Natural killer cell (primary cell): ENCODE measurements around the gene MARK3. TPM values are rescaled to one million over a fixed set of nuclear protein-coding genes. Genes with fewer than 3 reads are reported as not detected.
A peak's percentile ranks its signal among the peaks of the same experiment; 100 is the strongest.

ENCODE experiments used
- ATAC-seq, 3 donors: fragments of 150-1000 bp in 2 of 3; fragments of 200-7000 bp in 1 of 3; cut with Tn5 transposase; 1 replicate in 1 of 3; 2 replicates in 2 of 3; pipeline ENCODE4 v1.10.0; 2021; ENCODE audit warnings: mild to moderate bottlenecking in 2 of 3, moderate library complexity in 2 of 3
- DNase-seq, 2 donors: peaks; one replicate each; pipeline versions ENCODE4 v3.0.0 to v3.0.0-alpha.2; 2013 to 2021; ENCODE audit warnings: mixed read lengths in 1 of 2
- H3K27ac ChIP-seq: one replicate; pipeline ENCODE4 v1.5.1; 2013; ENCODE audit warnings: mild to moderate bottlenecking, low read length
- H3K27me3 ChIP-seq: one replicate; pipeline ENCODE4 v1.6.1; 2013; ENCODE audit warnings: low read length; ENCODE audit not compliant: control insufficient read depth, insufficient read depth
- H3K36me3 ChIP-seq: one replicate; pipeline ENCODE4 v1.6.1; 2013; ENCODE audit warnings: low read length; ENCODE audit not compliant: control insufficient read depth, insufficient read depth
- H3K4me1 ChIP-seq: one replicate; pipeline ENCODE4 v1.6.1; 2013; ENCODE audit warnings: low read length; ENCODE audit not compliant: control insufficient read depth, insufficient read depth
- H3K4me3 ChIP-seq: one replicate; pipeline ENCODE4 v1.5.1; 2013; ENCODE audit warnings: low read length
- H3K9me3 ChIP-seq: one replicate; pipeline ENCODE4 v1.6.1; 2013; ENCODE audit warnings: low read length; ENCODE audit not compliant: control insufficient read depth, insufficient read depth
- H3K27ac Mint-ChIP-seq, 2 donors: one replicate each; pipeline ENCODE4 v1.8.0; 2022; ENCODE audit warnings: mild to moderate bottlenecking in 2 of 2, mixed read lengths in 2 of 2, moderate library complexity in 1 of 2
- H3K27me3 Mint-ChIP-seq, 2 donors: one replicate each; pipeline ENCODE4 v1.8.0; 2022; ENCODE audit warnings: low read depth in 2 of 2, mixed read lengths in 2 of 2
- H3K36me3 Mint-ChIP-seq: one replicate; pipeline ENCODE4 v1.8.0; 2022; ENCODE audit warnings: mixed read lengths
- H3K4me1 Mint-ChIP-seq, 2 donors: one replicate each; pipeline ENCODE4 v1.8.0; 2022; ENCODE audit warnings: mixed read lengths in 2 of 2
- H3K4me3 Mint-ChIP-seq: one replicate; pipeline ENCODE4 v1.8.0; 2022; ENCODE audit warnings: mild to moderate bottlenecking, moderate library complexity, mixed read lengths
- H3K9me3 Mint-ChIP-seq, 2 donors: one replicate each; pipeline ENCODE4 v1.8.0; 2022; ENCODE audit warnings: mixed read lengths in 2 of 2
- WGBS: methylation state at CpG from one replicate; pipeline ENCODE4 v1.1.7; 2013; ENCODE audit warnings: missing lambda C conversion rate; ENCODE audit not compliant: insufficient coverage; 5-methylcytosine and 5-hydroxymethylcytosine counted together
- intact Hi-C: fragments of 100-400 bp; cut with micrococcal nuclease; formaldehyde crosslinking; loops from one replicate; pipeline ENCODE4 v1.14.2; 2022
- total RNA-seq, 4 donors: library from RNA; stranded (reverse); fragments of 120-200 nt in 1 of 4; gene quantifications; one replicate each; pipeline versions ENCODE4 v1.2.3 to v1.2.4, GENCODE V29; 2013 to 2022
- TF ChIP-seq, protein P1 (sequence below): fragments of 200-600 bp; IDR thresholded peaks from one replicate; pipeline ENCODE4 v1.8.0; 2022; ENCODE audit warnings: antibody characterized with exemption

The MARK3 gene
- total RNA-seq, 3 donors from 2014 or later (not counting 1 experiment from before 2014, with no cell fraction given): 138 to 167 (median 152) TPM

DNA sequence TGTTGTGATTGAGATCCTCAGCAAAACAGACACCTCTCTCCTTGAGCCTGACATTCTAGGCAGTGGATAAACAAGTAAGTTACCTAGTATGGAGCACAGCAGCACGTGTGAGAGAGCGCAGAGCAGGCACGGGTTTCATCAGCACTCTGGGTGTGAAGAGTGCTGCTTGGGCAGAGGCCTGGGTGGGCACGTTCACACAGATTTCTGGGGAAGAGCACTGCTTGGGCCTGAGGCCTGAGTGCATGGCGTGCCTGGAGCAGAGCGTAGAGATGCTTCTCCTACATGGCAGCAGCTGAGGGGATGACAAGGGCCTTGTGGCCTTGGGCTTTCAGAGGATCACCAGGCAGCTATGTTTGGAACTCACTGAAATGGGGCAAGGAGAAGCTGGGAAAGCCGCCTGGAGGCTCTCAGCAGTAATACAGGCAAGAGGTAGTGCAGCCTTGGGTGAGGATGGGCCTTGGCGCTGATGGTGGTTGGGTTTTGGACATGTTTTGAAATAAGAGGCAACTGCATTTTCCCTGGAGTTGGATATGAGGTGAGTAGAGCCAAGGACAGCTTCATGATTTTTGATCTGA lies 119.9 kb downstream of the MARK3 start:
- intact Hi-C loops: no loop called here
- H3K9me3 Mint-ChIP-seq: no peaks in the 10 kb centered on the region
- TF ChIP-seq, protein P1, sequence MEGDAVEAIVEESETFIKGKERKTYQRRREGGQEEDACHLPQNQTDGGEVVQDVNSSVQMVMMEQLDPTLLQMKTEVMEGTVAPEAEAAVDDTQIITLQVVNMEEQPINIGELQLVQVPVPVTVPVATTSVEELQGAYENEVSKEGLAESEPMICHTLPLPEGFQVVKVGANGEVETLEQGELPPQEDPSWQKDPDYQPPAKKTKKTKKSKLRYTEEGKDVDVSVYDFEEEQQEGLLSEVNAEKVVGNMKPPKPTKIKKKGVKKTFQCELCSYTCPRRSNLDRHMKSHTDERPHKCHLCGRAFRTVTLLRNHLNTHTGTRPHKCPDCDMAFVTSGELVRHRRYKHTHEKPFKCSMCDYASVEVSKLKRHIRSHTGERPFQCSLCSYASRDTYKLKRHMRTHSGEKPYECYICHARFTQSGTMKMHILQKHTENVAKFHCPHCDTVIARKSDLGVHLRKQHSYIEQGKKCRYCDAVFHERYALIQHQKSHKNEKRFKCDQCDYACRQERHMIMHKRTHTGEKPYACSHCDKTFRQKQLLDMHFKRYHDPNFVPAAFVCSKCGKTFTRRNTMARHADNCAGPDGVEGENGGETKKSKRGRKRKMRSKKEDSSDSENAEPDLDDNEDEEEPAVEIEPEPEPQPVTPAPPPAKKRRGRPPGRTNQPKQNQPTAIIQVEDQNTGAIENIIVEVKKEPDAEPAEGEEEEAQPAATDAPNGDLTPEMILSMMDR: no peak
- H3K27ac Mint-ChIP-seq: peak overlapping the region in 1 of 2 donors; percentile 68
- ATAC-seq: no peak
- H3K4me3 Mint-ChIP-seq: no peak overlapping the region
- no peaks in the 10 kb centered on the region for H3K27me3 Mint-ChIP-seq
- peaks cover 6% of the 10 kb centered on the region for H3K36me3 Mint-ChIP-seq
- Histone ChIP-seq H3K27ac (no peak overlapping the region), H3K27me3 (no peaks in the 10 kb centered on the region), H3K36me3 (peaks cover 50% of the 10 kb centered on the region), H3K4me1 (no peaks in the 10 kb centered on the region), H3K4me3 (no peak overlapping the region), H3K9me3 (no peaks in the 10 kb centered on the region)
- H3K4me1 Mint-ChIP-seq: peaks cover 8 to 19% of the 10 kb centered on the region in 2 donors
- DNase-seq: no peak
- 84% methylated on average over 8 of the region's 8 CpGs for WGBS

DNA sequence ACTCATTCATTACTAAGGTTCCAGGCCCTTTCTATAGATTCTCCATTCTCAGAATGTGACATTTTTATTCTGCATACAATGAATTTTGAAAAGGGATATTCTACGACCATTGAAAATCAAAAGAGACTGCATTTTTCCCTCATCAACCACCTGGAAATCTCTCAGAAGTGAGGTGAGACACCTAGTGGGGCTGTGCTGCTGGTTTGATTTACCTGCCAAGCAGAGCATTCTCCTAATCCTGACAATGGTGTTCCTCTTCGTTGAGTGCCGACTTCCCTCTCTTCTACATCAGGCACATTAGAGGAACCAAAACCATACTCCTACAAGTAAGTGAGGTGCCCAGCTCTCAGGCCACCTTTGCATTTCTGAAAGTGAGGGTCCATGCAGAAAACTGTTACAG lies 122.5 kb downstream of the MARK3 start:
- Histone ChIP-seq H3K36me3 (peaks cover 31% of the 10 kb centered on the region), H3K27ac (no peak overlapping the region), H3K4me3 (no peak overlapping the region), H3K9me3 (no peaks in the 10 kb centered on the region), H3K27me3 (no peaks in the 10 kb centered on the region), H3K4me1 (no peaks in the 10 kb centered on the region)
- H3K4me3 Mint-ChIP-seq: no peak overlapping the region
- peaks cover 6% of the 10 kb centered on the region for H3K36me3 Mint-ChIP-seq
- H3K4me1 Mint-ChIP-seq: peaks cover 5 to 8% of the 10 kb centered on the region in 2 donors
- 69% methylated on average over 3 of the region's 3 CpGs for WGBS
- no peaks in the 10 kb centered on the region for H3K27me3 Mint-ChIP-seq
- no peak for DNase-seq
- H3K9me3 Mint-ChIP-seq: no peaks in the 10 kb centered on the region
- no peak for ATAC-seq
- TF ChIP-seq, protein P1: no peak
- peak overlapping the region in 1 of 2 donors; percentile 34 for H3K27ac Mint-ChIP-seq
- intact Hi-C loops: no loop called here

DNA sequence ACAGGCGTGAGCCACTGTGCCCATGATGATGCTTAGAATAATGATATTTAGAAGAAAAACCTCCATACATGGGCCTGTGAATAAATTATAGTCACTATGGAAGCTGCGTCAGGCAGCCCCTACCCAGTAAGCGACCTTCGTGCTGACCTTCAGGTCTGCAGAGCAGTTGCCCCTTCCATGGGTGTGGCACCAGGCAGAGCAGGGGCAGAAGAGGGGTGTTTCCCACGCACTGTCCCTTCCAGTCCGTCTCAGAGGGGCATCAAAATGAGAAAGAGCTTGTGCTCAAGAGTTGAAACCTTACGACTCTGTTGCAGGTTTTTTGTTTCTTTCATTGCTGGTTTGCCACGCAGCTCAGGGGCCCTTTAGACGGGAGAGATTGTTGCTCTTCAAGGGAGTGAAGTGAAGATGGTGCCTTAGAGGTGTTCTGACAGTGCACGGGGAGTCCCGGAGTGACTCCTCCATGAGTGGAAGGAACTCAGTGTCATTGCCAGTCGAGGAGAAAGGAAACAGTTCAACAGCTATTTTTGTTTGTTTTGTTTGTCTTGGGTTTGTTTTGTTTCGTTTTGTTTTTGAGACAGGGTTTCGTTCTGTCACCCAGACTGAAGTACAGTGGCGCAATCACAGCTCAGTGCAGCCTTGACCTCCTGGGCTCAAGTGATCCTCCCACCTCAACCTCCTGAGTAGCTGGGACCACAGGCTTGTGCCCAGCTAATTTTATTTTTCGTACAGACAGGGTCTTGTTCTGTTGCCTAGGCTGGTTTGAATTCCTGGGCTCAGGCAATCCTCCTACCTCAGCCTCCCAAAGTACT lies 123.5 kb downstream of the MARK3 start:
- H3K27ac Mint-ChIP-seq: no peak overlapping the region

More for the DNA sequence above, 123.5 kb downstream of the MARK3 start:
- no peaks in the 10 kb centered on the region for H3K4me1 ChIP-seq
- no peak overlapping the region for H3K4me3 ChIP-seq
- WGBS: 87% methylated on average over 16 of the region's 16 CpGs
- Mint-ChIP-seq H3K4me1 (peaks cover 5 to 8% of the 10 kb centered on the region in 2 donors), H3K27me3 (no peaks in the 10 kb centered on the region), H3K36me3 (peaks cover 6% of the 10 kb centered on the region), H3K9me3 (no peaks in the 10 kb centered on the region), H3K4me3 (no peak overlapping the region)
- TF ChIP-seq, protein P1: no peak
- no peak overlapping the region for H3K27ac ChIP-seq
- intact Hi-C loops: no loop called here
- DNase-seq (no peak), ATAC-seq (no peak)
- no peaks in the 10 kb centered on the region for H3K9me3 ChIP-seq
- peaks cover 21% of the 10 kb centered on the region for H3K36me3 ChIP-seq
- no peaks in the 10 kb centered on the region for H3K27me3 ChIP-seq
